ENCODE measurements around the gene TIMP1. TPM values are rescaled to one million over a fixed set of nuclear protein-coding genes. Genes with fewer than 3 reads are reported as not detected.
A peak's percentile ranks its signal among the peaks of the same experiment; 100 is the strongest.

The TIMP1 gene
- total RNA-seq, 2 donors from 2014 or later: 9.1 to 12.5 TPM

- H3K36me3 Mint-ChIP-seq: peaks cover 13% of the 10 kb centered on the region
- peak overlapping the region; percentile 91 for H3K4me3 Mint-ChIP-seq
- no peak for DNase-seq (ENCODE audit: low spot score)
- ATAC-seq: peak in 1 of 2 donors; percentile 10
- H3K9me3 Mint-ChIP-seq: no peaks in the 10 kb centered on the region
- peaks cover 19 to 28% of the 10 kb centered on the region in 2 donors for H3K4me1 Mint-ChIP-seq (ENCODE audit: low read depth in 2 of 2)
- H3K27ac Mint-ChIP-seq: peak overlapping the region; percentile 57 to 92
- H3K27me3 Mint-ChIP-seq: peaks cover 0 to 3% of the 10 kb centered on the region in 2 donors
Measured at GRCh38 chrX:47564438-47565085, 17.7 kb upstream of the TIMP1 start.

DNA sequence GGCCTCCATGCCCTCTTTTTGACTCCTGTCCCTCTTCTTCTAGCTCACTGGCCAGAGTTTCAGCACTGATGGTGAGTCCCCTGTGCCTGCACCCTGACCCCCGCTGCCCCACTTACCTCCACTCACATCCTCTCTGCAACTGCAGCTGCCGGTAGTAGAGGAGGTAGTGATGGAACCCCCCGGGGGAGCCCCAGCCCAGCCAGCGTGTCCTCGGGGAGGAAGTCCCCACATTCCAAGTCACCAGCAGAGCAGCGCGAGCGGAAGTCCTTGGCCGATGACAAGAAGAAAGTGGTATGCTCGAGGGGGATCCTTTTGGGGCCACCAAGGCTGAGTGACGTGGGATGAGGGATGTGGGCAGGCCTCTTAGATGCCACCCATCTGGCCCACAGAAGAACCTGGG, 15.4 kb upstream of the TIMP1 start:
- Mint-ChIP-seq H3K4me1 (ENCODE audit: low read depth in 2 of 2) (peaks cover 16 to 30% of the 10 kb centered on the region in 2 donors), H3K9me3 (no peaks in the 10 kb centered on the region), H3K27me3 (peaks cover 0 to 4% of the 10 kb centered on the region in 2 donors), H3K27ac (no peak overlapping the region), H3K36me3 (peaks cover 20% of the 10 kb centered on the region), H3K4me3 (no peak overlapping the region)
- DNase-seq (ENCODE audit: low spot score) (no peak), ATAC-seq (no peak)

DNA sequence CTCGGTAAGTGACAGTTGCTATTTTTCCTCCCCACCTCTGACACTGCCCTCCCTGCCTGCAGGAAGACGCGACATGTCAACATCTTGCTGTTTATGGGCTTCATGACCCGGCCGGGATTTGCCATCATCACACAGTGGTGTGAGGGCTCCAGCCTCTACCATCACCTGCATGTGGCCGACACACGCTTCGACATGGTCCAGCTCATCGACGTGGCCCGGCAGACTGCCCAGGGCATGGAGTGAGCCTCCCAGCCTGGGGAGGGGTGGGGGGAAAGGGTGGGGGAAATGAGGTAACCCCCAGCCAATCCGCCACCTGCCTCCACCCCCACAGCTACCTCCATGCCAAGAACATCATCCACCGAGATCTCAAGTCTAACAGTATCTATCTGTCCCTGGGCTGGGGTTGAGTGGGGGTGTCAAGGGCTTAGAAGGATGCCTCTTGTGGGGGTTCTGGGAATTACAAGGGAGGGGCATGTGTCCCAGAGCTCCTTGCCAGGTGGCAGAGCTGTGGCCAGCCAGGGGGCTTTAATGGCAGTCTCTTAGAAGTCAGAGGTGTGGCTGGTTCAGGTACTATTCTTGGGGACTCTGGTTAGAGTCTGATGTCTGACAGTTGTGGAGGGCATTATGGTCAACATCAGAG, 13.5 kb upstream of the TIMP1 start:
- Mint-ChIP-seq H3K4me3 (no peak overlapping the region), H3K4me1 (ENCODE audit: low read depth in 2 of 2) (peaks cover 9 to 23% of the 10 kb centered on the region in 2 donors), H3K27ac (no peak overlapping the region), H3K36me3 (peaks cover 17% of the 10 kb centered on the region), H3K9me3 (no peaks in the 10 kb centered on the region), H3K27me3 (peaks cover 0 to 16% of the 10 kb centered on the region in 2 donors)
- DNase-seq (ENCODE audit: low spot score): no peak
- ATAC-seq: no peak

GRCh38 chrX:47570794-47571193, 11.4 kb upstream of the TIMP1 start:
- Mint-ChIP-seq H3K27ac (peak overlapping the region in 1 of 2 donors; percentile 16), H3K27me3 (peaks cover 0 to 12% of the 10 kb centered on the region in 2 donors), H3K36me3 (peaks cover 10% of the 10 kb centered on the region), H3K4me3 (no peak overlapping the region), H3K4me1 (ENCODE audit: low read depth in 2 of 2) (peaks cover 0 to 17% of the 10 kb centered on the region in 2 donors), H3K9me3 (no peaks in the 10 kb centered on the region)
- ATAC-seq: no peak
- DNase-seq (ENCODE audit: low spot score): no peak

- peaks cover 0 to 17% of the 10 kb centered on the region in 2 donors for H3K4me1 Mint-ChIP-seq (ENCODE audit: low read depth in 2 of 2)
- DNase-seq (ENCODE audit: low spot score) (no peak), ATAC-seq (no peak)
- peaks cover 10% of the 10 kb centered on the region for H3K36me3 Mint-ChIP-seq
- H3K27ac Mint-ChIP-seq: peak overlapping the region in 1 of 2 donors; percentile 16
- no peaks in the 10 kb centered on the region for H3K9me3 Mint-ChIP-seq
- no peak overlapping the region for H3K4me3 Mint-ChIP-seq
- H3K27me3 Mint-ChIP-seq: peaks cover 0 to 15% of the 10 kb centered on the region in 2 donors
Measured at GRCh38 chrX:47571215-47571614, 11.0 kb upstream of the TIMP1 start.

- Mint-ChIP-seq H3K4me3 (no peak overlapping the region), H3K27me3 (peaks cover 0 to 17% of the 10 kb centered on the region in 2 donors), H3K9me3 (no peaks in the 10 kb centered on the region), H3K4me1 (ENCODE audit: low read depth in 2 of 2) (peaks cover 3 to 17% of the 10 kb centered on the region in 2 donors), H3K36me3 (peaks cover 10% of the 10 kb centered on the region), H3K27ac (no peak overlapping the region)
- no peak for ATAC-seq
- no peak for DNase-seq (ENCODE audit: low spot score)
Measured at GRCh38 chrX:47571896-47572295, 10.3 kb upstream of the TIMP1 start.

- peak overlapping the region; percentile 32 for H3K4me3 Mint-ChIP-seq
- H3K4me1 Mint-ChIP-seq (ENCODE audit: low read depth in 2 of 2): peaks cover 6 to 14% of the 10 kb centered on the region in 2 donors
- H3K27me3 Mint-ChIP-seq: peaks cover under 1 to 18% of the 10 kb centered on the region in 2 donors
- no peak overlapping the region for H3K27ac Mint-ChIP-seq
- no peak for DNase-seq (ENCODE audit: low spot score)
- no peaks in the 10 kb centered on the region for H3K9me3 Mint-ChIP-seq
- no peak for ATAC-seq
- H3K36me3 Mint-ChIP-seq: peaks cover 10% of the 10 kb centered on the region
Measured at GRCh38 chrX:47572773-47573340, 9.4 kb upstream of the TIMP1 start.

DNA sequence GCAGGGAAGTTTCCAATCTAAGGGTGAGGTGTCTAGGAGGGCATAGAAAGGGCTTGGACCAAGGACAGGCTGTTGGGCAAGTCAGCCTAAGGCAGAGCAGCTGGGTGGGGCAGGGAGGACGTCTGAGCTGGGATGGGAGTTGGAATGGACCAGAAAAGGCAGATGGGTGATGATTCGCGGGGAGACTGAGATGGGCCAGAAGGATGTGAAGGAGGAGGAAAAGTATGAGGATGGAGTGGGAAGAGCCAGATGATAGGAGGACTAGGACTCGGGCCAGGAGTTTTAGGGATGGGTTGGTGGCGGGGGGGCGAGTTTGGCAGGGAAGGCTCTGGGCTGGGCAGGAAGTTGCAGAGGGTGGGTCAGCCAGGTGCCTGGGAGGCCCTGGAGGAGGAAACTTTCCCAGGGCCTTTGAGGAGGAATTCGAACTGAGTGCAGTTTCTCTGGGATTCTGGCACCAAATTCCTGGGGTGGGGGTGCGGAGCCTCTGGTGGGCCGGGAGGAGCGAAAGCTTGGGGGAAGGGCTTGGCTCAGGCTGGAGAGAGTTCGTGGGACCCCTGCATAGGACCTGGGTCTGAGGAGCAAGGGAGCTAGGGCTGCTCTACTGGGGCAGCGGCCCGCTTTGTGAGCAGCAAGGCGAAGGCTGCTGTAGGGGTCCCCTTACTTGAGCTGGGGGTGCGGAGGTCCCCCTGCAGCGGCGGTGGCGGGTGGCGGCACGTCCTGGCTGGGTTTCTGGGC, 8.7 kb upstream of the TIMP1 start:
- peaks cover 10% of the 10 kb centered on the region for H3K36me3 Mint-ChIP-seq
- H3K4me1 Mint-ChIP-seq (ENCODE audit: low read depth in 2 of 2): peaks cover 11% of the 10 kb centered on the region in 2 donors
- DNase-seq (ENCODE audit: low spot score) (no peak), ATAC-seq (no peak)
- H3K27ac Mint-ChIP-seq: no peak overlapping the region
- no peaks in the 10 kb centered on the region for H3K9me3 Mint-ChIP-seq
- peaks cover 6 to 24% of the 10 kb centered on the region in 2 donors for H3K27me3 Mint-ChIP-seq
- peak overlapping the region; percentile 32 for H3K4me3 Mint-ChIP-seq

GRCh38 chrX:47574076-47574546, 8.1 kb upstream of the TIMP1 start:
- Mint-ChIP-seq H3K4me1 (ENCODE audit: low read depth in 2 of 2) (peaks cover 11% of the 10 kb centered on the region in 2 donors), H3K4me3 (no peak overlapping the region), H3K27me3 (peaks cover 6 to 26% of the 10 kb centered on the region in 2 donors), H3K36me3 (peaks cover 10% of the 10 kb centered on the region), H3K27ac (no peak overlapping the region), H3K9me3 (no peaks in the 10 kb centered on the region)
- DNase-seq (ENCODE audit: low spot score) (no peak), ATAC-seq (no peak)

- ATAC-seq (no peak), DNase-seq (ENCODE audit: low spot score) (no peak)
- Mint-ChIP-seq H3K36me3 (peaks cover 10% of the 10 kb centered on the region), H3K9me3 (no peaks in the 10 kb centered on the region), H3K4me1 (ENCODE audit: low read depth in 2 of 2) (peaks cover 15 to 16% of the 10 kb centered on the region in 2 donors), H3K27ac (no peak overlapping the region), H3K4me3 (no peak overlapping the region), H3K27me3 (peaks cover 6 to 31% of the 10 kb centered on the region in 2 donors)
Measured at GRCh38 chrX:47574547-47575301, 7.5 kb upstream of the TIMP1 start.

GRCh38 chrX:47576021-47576898, 6.0 kb upstream of the TIMP1 start:
- no peak overlapping the region for H3K27ac Mint-ChIP-seq
- H3K4me1 Mint-ChIP-seq (ENCODE audit: low read depth in 2 of 2): peaks cover 14 to 19% of the 10 kb centered on the region in 2 donors
- H3K9me3 Mint-ChIP-seq: no peaks in the 10 kb centered on the region
- H3K4me3 Mint-ChIP-seq: no peak overlapping the region
- peaks cover 6 to 31% of the 10 kb centered on the region in 2 donors for H3K27me3 Mint-ChIP-seq
- DNase-seq (ENCODE audit: low spot score): no peak
- no peak for ATAC-seq
- peaks cover 5% of the 10 kb centered on the region for H3K36me3 Mint-ChIP-seq

DNA sequence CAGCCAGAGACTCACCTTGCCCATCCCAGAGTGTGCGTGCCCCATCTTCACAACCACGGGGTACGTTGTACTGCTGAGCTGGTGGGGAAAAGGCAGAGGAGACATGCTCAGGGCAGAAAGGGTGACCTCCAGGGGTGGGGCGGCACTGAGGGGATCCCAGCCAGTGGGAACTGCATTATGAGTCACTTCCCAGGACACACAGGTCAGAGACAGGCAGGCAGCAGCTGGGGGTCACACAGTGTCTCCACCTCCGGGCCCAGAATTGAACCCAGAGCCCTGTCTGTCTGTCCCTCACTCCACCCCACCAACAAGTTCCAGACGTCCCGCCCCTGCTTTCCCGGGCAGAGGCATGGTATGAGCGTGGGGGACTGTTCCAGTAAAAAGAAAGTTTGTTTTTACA, 4.8 kb upstream of the TIMP1 start:
- no peaks in the 10 kb centered on the region for H3K9me3 Mint-ChIP-seq
- peaks cover 24 to 29% of the 10 kb centered on the region in 2 donors for H3K4me1 Mint-ChIP-seq (ENCODE audit: low read depth in 2 of 2)
- no peaks in the 10 kb centered on the region for H3K36me3 Mint-ChIP-seq
- DNase-seq (ENCODE audit: low spot score): no peak
- ATAC-seq: no peak
- H3K27ac Mint-ChIP-seq: no peak overlapping the region
- H3K4me3 Mint-ChIP-seq: no peak overlapping the region
- H3K27me3 Mint-ChIP-seq: peaks cover 6 to 33% of the 10 kb centered on the region in 2 donors
